Fibroblast of lung (primary cell): ENCODE measurements around the gene CHST3. TPM values are rescaled to one million over a fixed set of nuclear protein-coding genes. Genes with fewer than 3 reads are reported as not detected.

Source experiments
- DNase-seq, 2 donors: peaks; one replicate each; pipeline versions ENCODE4 v3.0.0 to v3.0.0-alpha.2; 2010; ENCODE audit warnings: low read depth in 2 of 2
- H2AFZ ChIP-seq: 2 replicates; pipeline ENCODE4 v1.5.1; 2012; ENCODE audit warnings: low read length, control low read depth, inconsistent platforms
- H3K27ac ChIP-seq: 2 replicates; pipeline ENCODE4 v1.5.1; 2011; ENCODE audit warnings: low read length, control low read depth; ENCODE audit not compliant: insufficient read depth
- H3K27me3 ChIP-seq: 2 replicates; pipeline ENCODE4 v1.5.1; 2011; ENCODE audit warnings: mild to moderate bottlenecking, low read length; ENCODE audit not compliant: control insufficient read depth, insufficient read depth
- H3K36me3 ChIP-seq: 2 replicates; pipeline ENCODE4 v1.5.1; 2011; ENCODE audit warnings: low read length; ENCODE audit not compliant: control insufficient read depth, insufficient read depth
- H3K4me1 ChIP-seq: 2 replicates; pipeline ENCODE4 v1.5.1; 2011; ENCODE audit warnings: low read length; ENCODE audit not compliant: control insufficient read depth, insufficient read depth; ENCODE audit errors: extremely low read depth
- H3K4me2 ChIP-seq: 2 replicates; pipeline ENCODE4 v1.5.1; 2011; ENCODE audit warnings: low read length, control low read depth; ENCODE audit not compliant: insufficient read depth; ENCODE audit errors: extremely low read depth
- H3K4me3 ChIP-seq, 4 experiments: fragments of 200-600 bp in 1 of 4; sonication (generic) in 1 of 4; replicated peaks in 1 of 4; 2 replicates each; pipeline ENCODE4 v1.5.1; 2011 to 2016; ENCODE audit warnings: low read length in 4 of 4, low read depth in 3 of 4, mild to moderate bottlenecking in 3 of 4, control low read depth in 2 of 4, inconsistent platforms in 1 of 4, mixed read lengths in 1 of 4; ENCODE audit not compliant: insufficient read depth in 1 of 4; ENCODE audit errors: control extremely low read depth in 1 of 4
- H3K79me2 ChIP-seq: 2 replicates; pipeline ENCODE4 v1.5.1; 2012; ENCODE audit warnings: mild to moderate bottlenecking, low read length, inconsistent platforms; ENCODE audit not compliant: control insufficient read depth, insufficient read depth
- H3K9ac ChIP-seq: 2 replicates; pipeline ENCODE4 v1.5.1; 2011; ENCODE audit warnings: mild to moderate bottlenecking, low read length, control low read depth; ENCODE audit not compliant: insufficient read depth
- H3K9me3 ChIP-seq: 2 replicates; pipeline ENCODE4 v1.5.1; 2012; ENCODE audit warnings: low read depth, low read length; ENCODE audit not compliant: control insufficient read depth, insufficient read depth
- H4K20me1 ChIP-seq: 2 replicates; pipeline ENCODE4 v1.5.1; 2011; ENCODE audit warnings: low read length; ENCODE audit not compliant: control insufficient read depth, insufficient read depth; ENCODE audit errors: extremely low read depth
- EZH2 ChIP-seq: IDR thresholded peaks from 2 replicates; pipeline ENCODE4 v1.5.1; 2012; ENCODE audit warnings: low read length, control low read depth, mild to moderate bottlenecking; ENCODE audit errors: missing control alignments
- polyA plus RNA-seq, 2 donors: library from polyadenylated mRNA; depleted of rRNA in 1 of 2; stranded (reverse) in 1 of 2; unstranded in 1 of 2; fragments of >200 nt; gene quantifications; 2 replicates each; pipeline ENCODE4 v1.2.1, GENCODE V29; 2011 to 2012; ENCODE audit warnings: missing spikeins in 1 of 2
- total RNA-seq: library from RNA; depleted of rRNA; stranded (reverse); fragments of >200 nt; gene quantifications from 2 replicates; pipeline ENCODE4 v1.2.1, GENCODE V29; 2014
- TF ChIP-seq, protein P1 (sequence below), 2 donors: IDR thresholded peaks in 1 of 2; conservative IDR thresholded peaks in 1 of 2; 1 replicate in 1 of 2; 2 replicates in 1 of 2; pipeline ENCODE4 v1.5.1; 2011 to 2012; ENCODE audit warnings: low read length in 2 of 2, control low read depth in 1 of 2, inconsistent platforms in 1 of 2, low read depth in 1 of 2, mild to moderate bottlenecking in 1 of 2

CHST3 gene
- total and polyA plus RNA-seq, 2 donors (not counting 1 experiment from before 2014, with no cell fraction given), result 9.1 to 29.9 TPM

DNA sequence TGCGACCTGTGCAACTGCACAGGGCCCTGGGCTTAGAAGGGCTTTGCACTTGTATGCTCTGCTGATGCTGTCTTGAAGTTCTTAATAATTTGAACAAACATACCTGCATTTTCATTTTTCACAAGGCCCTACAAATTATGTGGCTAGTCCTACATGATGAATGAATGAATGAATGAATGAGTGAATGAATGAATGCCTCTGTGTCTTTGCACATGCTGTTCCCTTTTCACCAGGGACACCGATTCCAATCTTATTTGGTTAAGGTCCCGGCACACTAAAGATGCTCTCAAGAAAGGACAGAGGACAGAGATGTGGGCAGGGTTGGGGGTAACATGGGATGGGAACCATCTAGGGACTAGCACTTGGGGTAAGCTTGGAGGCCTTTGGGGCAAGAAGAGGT lies 39.4 kb upstream of the CHST3 start:
- no peaks in the 10 kb centered on the region for H3K79me2 ChIP-seq
- no peaks in the 10 kb centered on the region for H3K9me3 ChIP-seq
- no peaks in the 10 kb centered on the region for H3K36me3 ChIP-seq
- no peaks in the 10 kb centered on the region for H3K4me1 ChIP-seq
- TF ChIP-seq, protein P1, sequence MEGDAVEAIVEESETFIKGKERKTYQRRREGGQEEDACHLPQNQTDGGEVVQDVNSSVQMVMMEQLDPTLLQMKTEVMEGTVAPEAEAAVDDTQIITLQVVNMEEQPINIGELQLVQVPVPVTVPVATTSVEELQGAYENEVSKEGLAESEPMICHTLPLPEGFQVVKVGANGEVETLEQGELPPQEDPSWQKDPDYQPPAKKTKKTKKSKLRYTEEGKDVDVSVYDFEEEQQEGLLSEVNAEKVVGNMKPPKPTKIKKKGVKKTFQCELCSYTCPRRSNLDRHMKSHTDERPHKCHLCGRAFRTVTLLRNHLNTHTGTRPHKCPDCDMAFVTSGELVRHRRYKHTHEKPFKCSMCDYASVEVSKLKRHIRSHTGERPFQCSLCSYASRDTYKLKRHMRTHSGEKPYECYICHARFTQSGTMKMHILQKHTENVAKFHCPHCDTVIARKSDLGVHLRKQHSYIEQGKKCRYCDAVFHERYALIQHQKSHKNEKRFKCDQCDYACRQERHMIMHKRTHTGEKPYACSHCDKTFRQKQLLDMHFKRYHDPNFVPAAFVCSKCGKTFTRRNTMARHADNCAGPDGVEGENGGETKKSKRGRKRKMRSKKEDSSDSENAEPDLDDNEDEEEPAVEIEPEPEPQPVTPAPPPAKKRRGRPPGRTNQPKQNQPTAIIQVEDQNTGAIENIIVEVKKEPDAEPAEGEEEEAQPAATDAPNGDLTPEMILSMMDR (conservative IDR thresholded peaks at IDR 0.05 in 1 of 2, IDR thresholded peaks at IDR 0.05 in 1 of 2; ENCODE audit: low read depth in 1 of 2, low read length in 2 of 2), result no peak
- TF ChIP-seq EZH2, result no peak
- H3K27ac ChIP-seq, result no peak overlapping the region
- DNase-seq, result no peak
- no peak overlapping the region for H3K9ac ChIP-seq
- no peak overlapping the region for H3K4me3 ChIP-seq
- H2AFZ ChIP-seq, result no peak overlapping the region
- H3K4me2 ChIP-seq, result no peak overlapping the region
- no peaks in the 10 kb centered on the region for H3K27me3 ChIP-seq
- no peaks in the 10 kb centered on the region for H4K20me1 ChIP-seq

DNA sequence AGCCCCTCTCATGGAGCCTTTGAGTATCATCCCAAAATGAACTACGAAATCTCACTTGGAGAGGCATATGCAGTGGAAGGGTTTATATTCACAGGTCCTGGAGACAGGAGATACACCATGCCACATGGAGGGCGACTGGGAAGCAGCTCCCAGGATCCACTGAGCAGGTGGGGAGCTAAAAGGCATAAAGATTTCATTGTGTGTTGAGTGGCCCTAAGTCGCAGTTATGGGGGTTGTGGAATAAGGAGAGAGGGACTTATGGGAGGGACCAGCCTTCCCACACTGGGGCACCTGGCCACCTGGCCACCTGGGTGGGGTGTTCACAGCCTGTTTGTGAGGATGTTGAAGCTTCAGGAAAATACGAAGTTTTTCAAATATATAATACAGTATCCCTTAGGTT lies 37.0 kb upstream of the CHST3 start:
- Histone ChIP-seq H3K79me2 (no peaks in the 10 kb centered on the region), H3K4me1 (no peaks in the 10 kb centered on the region), H3K9me3 (no peaks in the 10 kb centered on the region), H3K4me3 (no peak overlapping the region), H3K9ac (no peak overlapping the region), H4K20me1 (no peaks in the 10 kb centered on the region), H3K27ac (no peak overlapping the region), H2AFZ (no peak overlapping the region), H3K4me2 (no peak overlapping the region), H3K27me3 (no peaks in the 10 kb centered on the region), H3K36me3 (no peaks in the 10 kb centered on the region)
- no peak for TF ChIP-seq EZH2
- DNase-seq, result no peak

DNA sequence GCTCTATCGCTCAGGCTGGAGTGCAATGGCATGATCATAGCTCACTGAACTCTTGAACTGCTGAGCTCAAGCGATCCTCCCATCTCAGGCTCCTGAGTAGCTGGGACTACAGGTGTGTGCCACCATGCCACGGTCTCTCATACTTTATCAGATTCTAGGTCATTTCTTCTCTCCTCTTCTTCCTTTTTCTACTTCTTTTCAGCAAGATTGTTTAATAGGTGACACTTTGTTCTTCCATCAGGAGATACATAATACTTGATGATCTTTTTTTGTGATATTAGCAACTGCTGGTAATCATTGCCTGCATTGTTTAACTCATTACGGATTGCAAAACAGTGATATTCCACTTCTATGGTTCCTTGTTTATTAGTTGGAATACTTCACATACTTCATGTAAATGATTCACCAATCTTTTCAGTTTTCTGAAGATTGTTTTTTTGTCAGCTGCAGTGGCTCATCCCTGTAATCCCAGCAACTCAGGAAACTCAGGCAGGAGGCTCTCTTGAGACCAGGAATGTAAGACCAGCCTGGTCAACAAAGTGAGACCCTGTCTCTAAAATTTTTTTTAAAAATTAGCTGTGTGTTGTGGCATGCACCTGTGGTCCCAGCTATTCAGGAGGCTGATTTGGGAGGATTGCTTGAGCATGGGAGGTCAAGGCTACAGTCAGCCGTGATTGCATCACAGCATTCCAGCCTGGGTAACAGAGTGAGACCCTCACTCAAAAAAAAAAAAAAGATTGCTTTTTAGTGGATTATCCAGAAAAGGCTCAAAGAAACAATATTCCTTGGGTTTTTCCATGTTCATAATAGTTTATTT lies 36.2 kb upstream of the CHST3 start:
- H2AFZ ChIP-seq, result no peak overlapping the region
- TF ChIP-seq EZH2, result no peak
- TF ChIP-seq, protein P1 (conservative IDR thresholded peaks at IDR 0.05 in 1 of 2, IDR thresholded peaks at IDR 0.05 in 1 of 2; ENCODE audit: low read depth in 1 of 2, low read length in 2 of 2), result no peak

More for the DNA sequence above, 36.2 kb upstream of the CHST3 start:
- Histone ChIP-seq H3K36me3 (no peaks in the 10 kb centered on the region), H3K9ac (no peak overlapping the region), H3K27ac (no peak overlapping the region), H3K4me1 (no peaks in the 10 kb centered on the region), H3K79me2 (no peaks in the 10 kb centered on the region), H4K20me1 (no peaks in the 10 kb centered on the region), H3K4me3 (no peak overlapping the region), H3K9me3 (no peaks in the 10 kb centered on the region), H3K4me2 (no peak overlapping the region), H3K27me3 (no peaks in the 10 kb centered on the region)
- DNase-seq, result peak; percentile 42 to 50
